HG02852 (cell line): ENCODE measurements around the gene NINJ2.
"Not testable (repeated sequence)": the region's sequence is repeated elsewhere in the genome, so short reads cannot be mapped to it uniquely, and the experiment has no call there.

Source experiments
- ATAC-seq: cut with Tn5 transposase; IDR thresholded peaks from one replicate; pipeline ENCODE4 v1.9.1; 2021; ENCODE audit warnings: mild to moderate bottlenecking, moderate library complexity; ENCODE audit not compliant: unreplicated experiment

NINJ2 gene, protein sequence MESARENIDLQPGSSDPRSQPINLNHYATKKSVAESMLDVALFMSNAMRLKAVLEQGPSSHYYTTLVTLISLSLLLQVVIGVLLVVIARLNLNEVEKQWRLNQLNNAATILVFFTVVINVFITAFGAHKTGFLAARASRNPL

DNA sequence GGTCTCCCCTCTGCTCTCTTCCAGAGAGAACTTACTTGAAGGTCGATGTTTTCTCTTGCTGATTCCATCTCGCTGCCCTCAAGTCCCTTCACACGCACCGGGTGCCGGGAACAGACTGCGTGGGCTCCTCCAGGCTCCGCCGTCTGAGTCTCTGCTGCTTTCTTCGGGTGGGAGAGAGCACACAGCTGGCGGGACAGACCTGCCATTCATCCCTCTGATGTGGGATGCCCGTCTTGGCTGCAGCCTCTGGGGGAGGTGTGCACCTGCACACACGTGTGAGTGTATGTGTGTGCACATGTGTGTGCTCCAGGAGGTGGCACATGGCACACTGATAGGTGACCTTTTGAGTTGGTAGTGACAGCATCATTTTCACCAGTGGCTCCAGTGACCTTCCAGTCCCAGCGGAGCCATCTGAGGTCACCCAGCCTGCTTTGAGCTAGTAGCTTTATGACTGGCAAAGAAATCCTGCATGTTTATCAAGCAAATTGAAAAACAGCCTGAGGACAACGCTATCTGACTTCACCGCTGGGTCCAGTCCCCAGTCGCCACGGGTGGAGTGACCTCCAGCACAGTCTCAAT, at the start of gene NINJ2:
TSS of gene NINJ2 (minus strand) at position 153 of the 579 bp plus-strand sequence. CDS start at position 68, 85 bp downstream.
- no peak for ATAC-seq

DNA sequence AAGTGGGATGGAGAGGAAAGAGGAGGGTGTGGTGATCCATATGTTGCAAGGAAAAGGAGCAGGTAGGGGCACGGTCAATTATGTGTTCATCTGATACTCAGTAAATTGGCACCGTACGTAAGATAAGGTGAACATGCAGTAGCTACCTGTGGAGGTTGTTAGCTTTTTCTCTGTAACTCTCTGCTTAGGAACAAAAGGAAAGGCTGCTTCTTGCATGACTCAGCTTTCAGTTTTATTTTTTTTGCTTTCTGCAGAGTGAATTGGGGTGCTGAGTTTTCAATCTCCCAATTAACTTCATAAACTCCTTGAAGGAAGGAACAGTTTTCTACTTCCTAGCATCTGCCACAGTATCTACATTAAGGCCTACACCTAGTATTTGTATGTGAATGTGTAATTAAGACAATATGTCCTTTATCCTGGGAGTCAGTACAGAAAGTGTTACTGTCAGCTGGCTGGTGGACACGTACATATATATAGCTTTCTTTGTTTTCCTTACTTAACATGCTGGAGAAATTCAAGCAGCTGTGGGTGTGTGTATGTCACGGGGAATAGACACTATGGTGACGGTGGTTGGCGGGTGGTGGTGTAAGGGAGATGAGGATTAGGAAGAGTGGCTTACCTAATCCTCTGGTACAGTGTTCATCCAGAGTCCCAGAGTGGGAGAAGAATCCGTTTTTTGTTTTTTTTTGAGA, 49.1 kb upstream of the NINJ2 start:
- no peak for ATAC-seq

- ATAC-seq: no peak
Observed at GRCh38 chr12:709455-710020, 46.3 kb upstream of the NINJ2 start.

DNA sequence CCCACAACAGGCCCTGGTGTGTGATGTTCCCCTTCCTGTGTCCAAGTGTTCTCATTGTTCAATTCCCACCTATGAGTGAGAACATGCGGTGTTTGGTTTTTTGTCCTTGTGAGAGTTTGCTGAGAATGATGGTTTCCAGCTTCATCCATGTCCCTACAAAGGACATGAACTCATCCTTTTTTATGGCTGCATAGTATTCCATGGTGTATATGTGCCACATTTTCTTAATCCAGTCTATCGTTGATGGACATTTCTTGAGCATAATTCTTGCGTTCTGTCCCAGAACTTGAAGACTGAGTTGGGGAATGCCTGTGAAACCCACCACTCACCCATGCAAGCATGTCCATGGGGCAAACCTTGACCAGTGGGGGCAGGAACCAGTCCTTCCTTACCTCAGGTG, 44.8 kb upstream of the NINJ2 start:
- ATAC-seq: not testable (repeated sequence)

DNA sequence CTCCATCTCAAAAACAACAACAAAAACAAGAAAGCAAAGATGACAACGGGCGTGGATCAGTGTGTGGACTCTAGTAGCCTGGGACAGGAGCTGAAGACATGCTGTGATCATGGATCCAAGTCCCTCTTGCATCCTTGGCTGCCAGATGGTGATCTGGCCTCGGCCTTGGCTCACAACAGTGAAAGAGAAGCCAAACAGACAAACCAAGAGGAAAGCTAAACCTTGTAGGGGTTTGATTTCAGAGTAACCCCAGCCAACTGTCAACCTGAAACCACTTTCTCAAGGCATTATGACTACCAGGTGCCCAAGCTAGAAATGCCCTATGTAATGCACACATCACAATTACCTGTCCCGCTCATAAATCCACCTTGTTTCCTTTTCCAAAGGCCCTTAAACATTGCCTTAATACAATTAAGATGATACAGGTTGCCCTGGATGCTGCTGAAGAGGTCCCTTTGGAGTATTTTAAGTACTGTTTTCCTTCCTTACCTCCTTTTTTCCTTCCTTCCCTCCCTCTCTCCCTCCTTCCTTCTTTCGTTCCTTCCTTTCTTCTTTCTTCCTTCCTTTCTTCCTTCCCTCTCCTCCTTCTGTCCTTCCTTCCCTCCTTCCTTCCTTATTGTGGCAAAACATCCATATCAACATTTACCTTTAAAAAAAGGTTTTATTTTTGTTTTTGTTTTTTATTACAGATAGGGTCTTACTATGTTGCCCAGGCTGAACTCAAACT, 41.4 kb upstream of the NINJ2 start:
- ATAC-seq: no peak

DNA sequence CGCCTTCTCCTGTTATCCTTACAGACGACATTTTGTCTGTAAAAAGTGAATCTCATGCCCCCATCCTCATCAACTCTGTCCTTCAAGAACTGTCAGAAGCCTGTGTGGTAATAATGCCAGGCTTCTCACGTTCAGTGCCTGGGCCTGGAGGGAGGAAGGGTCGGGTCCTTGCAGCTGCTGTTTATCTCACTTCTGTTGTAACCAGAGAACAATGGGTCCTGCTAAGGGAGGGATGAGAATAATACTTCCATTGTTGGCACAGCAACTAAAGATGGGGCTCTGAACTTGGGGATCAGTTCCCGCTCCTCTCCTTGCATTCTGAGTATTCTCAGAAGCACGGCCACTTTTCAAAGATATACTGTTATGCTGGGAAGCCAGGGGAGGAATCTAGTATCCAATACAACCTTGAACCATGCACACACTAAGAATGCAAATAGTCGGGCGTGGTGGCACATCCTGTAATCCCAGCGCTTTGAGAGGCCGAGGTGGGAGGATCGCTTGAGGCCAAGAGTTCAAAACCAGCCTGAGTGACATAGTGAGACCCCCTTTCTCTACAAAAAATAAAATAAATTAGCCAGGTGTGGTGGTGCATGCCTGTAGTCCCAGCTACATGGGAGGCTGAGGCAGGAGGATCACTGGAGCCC, 38.8 kb upstream of the NINJ2 start:
- no peak for ATAC-seq

GRCh38 chr12:700016-700415, 36.8 kb upstream of the NINJ2 start:
- ATAC-seq: no peak

DNA sequence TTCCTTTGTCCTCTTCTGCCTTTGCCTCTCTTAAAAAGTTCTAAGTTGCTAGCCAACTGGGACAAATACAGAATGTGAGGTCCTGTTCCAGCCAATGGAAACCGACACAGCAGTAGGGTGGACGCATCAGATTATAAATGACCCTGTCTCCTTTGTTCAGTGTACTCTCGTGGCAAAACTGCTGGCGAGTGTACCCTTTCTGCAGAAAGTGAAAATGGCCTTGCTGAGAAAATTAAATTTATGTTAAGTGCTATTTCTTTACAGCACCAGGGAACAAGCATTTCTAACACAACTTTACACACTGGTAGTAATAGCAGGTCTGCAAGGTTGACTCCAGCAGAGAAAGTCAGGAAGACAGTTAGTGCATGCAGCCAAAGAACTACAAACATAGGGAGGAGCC, 35.0 kb upstream of the NINJ2 start:
- not testable (repeated sequence) for ATAC-seq

DNA sequence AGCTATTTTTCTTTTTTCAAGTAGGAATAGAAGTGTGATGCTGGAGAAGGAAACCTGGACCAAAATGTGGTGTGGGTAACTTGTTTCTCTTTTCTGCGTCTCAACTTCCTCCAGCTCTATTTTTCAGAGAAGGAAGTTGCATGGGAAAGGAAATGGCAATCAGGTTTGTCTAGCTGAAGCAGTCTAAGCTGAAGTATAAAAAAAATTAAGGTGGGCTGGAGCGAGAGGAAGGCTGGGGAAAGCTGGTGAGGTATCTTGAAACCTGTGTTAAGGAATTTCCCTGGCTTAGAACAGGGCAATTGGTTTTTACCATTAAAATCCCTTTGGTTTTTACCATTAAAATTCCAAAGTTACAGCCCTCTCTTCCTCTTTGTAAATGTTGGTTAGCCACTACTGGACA, 34.2 kb upstream of the NINJ2 start:
- ATAC-seq: no peak

GRCh38 chr12:694734-695503, 31.7 kb upstream of the NINJ2 start:
- no peak for ATAC-seq

- no peak for ATAC-seq
Observed at GRCh38 chr12:693934-694533, 30.8 kb upstream of the NINJ2 start.

GRCh38 chr12:692274-692673, 29.0 kb upstream of the NINJ2 start:
- ATAC-seq: no peak

GRCh38 chr12:690466-690865, 27.2 kb upstream of the NINJ2 start:
- no peak for ATAC-seq

DNA sequence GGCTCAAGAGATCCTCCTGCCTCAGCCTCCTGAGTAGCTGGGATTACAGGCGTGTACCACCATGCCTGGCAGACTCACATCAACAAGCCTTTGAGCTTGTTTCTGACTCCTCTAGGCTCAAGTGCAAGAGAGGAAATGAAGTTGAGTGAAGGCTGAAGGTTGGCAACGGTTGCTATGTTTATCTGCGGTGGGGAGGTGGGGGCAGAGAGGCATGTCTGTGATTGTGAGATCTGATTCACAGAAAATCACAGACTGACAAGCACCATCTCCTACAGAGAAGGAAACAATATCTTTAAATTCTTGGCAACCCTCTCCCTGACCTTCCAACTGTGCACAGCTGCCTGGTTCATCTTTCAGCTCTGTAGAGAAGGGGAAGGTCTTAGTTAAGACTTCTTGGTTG, 22.1 kb upstream of the NINJ2 start:
- ATAC-seq: peak; percentile 79

DNA sequence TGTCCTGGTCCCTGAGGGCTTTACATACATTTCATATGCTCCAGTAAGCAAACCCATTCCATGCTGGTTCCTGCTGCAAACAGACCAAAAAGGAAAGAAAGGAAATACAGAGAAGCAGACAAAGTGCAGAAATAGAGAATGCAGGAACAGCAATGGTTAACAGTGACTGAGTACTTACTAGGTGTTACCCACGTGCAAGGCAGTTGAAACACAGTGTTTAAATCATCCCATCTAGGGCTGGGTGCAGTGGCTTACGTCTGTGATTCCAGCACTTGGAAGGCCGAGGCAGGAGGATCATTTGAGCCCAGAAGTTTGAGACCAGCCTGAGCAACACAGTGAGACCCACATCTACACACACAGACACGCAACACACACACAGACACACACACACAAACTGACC, 21.2 kb upstream of the NINJ2 start:
- ATAC-seq: no peak

DNA sequence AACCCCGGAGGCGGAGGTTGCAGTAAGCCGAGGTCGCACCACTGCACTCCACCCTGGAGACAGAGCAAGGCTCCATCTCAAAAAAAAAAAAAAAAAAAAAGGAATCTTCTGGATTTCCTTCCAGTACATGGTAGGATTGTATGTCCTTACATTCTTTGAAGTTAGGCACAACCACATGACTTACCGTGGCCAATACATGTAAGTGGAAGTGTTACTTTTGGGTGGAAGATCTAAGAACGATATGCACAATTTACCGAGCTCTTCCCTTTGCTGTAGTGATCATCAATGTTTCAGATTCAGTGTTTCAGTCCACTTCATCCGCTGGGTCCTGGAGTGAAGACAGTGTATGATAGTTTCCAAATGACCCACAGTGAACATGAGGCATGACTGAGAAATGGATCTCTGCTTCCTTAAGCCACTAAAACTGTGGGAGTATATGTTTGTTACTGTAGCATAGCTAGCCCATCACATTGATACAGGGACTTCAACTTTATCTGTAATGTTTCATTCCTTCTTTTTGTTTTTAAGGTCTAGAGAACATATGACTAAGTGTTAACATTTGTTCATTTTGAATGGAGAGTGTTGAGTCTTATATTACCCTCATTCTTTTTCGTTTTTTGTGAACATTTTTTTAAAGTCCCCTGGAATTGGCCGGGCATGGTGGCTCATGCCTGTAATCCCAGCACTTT, 18.5 kb upstream of the NINJ2 start:
- ATAC-seq: no peak

- ATAC-seq: no peak
Observed at GRCh38 chr12:678747-679712, 15.8 kb upstream of the NINJ2 start.

DNA sequence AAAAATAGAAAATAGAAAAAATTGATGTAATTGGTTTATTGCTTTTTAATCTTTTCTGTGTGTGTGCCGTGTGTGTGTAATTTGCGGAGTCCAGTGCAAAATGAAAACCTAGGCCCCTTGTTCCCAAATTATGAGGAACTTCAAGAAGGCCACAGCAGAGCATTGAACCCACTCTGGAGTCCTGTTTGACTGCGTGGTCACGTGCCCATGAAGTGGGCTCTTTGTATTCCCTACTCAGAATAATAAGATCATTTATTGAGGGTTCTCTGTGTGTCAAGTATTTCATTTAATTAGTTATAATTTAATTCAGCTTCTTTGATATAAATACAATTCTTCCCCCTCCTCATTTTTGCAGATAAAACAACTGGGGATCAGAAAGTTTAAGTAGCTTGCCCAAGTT, 12.3 kb upstream of the NINJ2 start:
- ATAC-seq: no peak
